HG03175 (cell line): ENCODE results near the gene GBA3.

ENCODE experiments used
- ATAC-seq: cut with Tn5 transposase; IDR thresholded peaks from one replicate; pipeline ENCODE4 v1.9.1; 2021; ENCODE audit warnings: mild to moderate bottlenecking, moderate library complexity; ENCODE audit not compliant: unreplicated experiment

Gene GBA3

DNA sequence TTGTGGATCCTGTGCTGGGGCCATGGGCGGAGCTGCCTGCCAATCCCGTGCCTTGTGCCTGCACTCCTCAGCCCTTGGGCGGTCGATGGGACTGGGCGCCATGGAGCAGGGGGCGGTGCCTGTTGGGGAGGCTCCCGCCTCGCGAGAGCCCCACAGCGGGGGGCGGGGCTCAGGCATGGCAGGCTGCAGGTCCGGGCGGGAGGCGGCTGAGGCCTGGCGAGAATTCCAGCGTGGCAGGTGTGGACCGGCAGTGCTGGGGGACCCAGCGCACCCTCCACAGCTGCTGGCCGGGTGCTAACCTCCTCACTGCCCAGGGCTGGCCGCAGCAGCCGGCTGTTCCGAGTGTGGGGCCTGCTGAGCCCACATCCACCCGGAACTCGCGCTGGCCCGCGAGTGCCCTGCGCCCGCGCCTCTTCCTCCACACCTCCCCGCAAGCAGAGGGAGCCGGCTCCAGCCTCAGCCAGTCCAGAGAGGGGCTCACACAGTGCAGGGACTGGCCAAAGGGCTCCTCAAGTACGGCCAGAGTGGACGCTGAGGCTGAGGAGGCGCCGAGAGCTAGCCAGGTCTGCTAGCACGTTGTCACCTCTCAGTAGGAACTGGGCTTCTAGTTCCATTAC is 85.9 kb downstream of the GBA3 start:
- no peak for ATAC-seq

DNA sequence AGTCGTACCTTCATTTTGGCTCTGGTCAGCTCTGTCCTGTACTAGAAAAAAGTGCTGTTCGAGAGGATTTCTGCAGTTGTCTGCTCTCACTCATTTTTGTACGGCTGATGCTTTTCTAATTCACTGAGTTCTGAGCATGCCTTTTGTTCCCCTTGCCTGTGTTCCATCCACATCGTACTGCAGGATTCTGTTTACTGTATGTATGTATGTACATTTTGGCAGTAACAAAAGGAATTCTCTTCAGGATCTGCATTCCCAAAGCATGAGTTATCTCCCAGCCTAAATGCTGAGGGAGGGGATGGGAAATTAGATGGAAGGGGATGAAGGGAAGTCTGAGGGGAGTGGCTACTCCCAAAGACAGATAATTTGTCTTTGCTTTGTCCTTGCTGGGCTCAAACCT is 87.6 kb downstream of the GBA3 start:
- no peak for ATAC-seq

DNA sequence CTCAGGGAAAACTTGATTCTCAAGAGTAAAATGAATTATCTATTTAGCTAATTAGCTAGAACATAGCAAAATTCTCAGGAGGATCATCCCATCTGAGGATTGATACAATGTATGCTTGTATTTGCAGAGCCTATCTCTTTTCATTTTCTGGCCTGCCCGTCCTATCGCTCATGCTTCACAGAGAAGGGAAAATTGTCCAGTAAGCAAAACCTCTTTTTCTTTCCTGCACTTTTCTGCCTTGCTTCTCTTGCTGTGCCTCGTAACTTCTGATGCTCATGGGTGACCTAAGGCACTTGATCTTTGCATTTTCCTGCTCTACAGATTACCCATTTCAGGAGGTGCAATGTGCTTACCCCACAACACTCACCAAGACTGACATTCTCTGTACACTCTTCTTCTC is 88.1 kb downstream of the GBA3 start:
- ATAC-seq, result no peak

DNA sequence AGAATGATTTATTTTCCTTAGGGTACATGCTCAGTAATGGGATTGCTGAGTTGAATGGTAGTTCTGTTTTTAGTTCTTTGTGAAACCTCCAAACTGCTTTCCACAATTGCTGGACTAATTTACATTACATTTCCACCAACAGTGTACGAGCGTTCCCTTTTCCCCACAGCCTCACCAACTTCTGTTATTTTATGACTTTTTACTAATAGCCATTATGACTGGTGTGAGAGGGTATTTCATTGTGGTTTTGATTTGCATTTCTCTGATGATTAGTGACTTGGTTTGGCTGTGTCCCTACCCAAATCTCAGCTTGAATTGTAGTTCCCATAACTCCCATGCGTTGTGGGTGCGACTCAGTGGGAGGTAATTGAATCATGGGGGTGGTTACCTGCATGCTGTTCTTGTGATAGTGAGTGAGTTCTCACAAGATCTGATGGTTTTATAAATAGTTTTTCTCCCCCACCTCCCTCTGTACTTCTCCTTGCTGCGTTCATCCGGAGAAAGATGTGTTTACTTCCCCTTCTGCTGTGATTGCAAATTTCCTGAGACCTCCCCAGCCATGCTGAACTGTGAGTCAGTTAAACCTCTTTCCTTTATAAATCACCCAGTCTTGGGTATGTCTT is 95.1 kb downstream of the GBA3 start:
- no peak for ATAC-seq

DNA sequence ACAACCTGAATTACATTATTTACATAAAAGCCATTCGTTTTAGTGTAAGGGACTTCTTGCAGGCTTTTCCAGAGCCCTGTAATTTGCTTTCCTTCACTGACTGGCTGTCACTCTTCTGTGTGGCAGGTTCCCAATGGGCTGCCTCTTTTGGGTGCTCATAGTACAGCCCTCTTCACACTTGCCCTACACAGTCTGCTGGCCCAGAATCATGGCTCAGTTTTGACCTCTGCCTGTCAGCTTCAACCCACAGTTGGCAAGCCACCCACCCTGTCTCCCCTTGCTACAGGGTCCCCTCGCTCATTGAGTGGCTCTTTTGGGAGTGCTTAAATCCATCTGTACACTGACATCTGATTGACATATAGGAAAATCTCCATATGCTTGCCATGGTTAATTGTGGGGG is 97.9 kb downstream of the GBA3 start:
- ATAC-seq, result no peak

DNA sequence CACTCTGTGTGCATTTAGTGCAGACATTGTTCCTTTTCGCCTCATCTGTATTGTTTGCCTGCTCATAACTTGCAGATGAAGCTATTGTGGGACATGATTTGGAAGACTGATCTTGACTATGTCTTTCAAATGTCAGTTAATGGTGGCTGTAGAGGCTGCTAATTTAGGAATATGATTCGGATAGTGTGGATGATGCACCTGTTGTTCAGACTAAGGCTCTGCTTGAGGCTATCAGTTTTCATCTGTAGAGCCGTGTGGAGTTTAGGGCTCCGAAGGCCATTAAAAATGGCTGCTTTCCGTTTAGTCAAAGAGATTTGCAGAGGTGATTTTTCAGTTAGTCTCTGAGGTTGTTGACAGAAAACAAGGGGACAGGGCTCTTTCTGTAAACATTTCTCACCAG is 102.0 kb downstream of the GBA3 start:
- no peak for ATAC-seq

DNA sequence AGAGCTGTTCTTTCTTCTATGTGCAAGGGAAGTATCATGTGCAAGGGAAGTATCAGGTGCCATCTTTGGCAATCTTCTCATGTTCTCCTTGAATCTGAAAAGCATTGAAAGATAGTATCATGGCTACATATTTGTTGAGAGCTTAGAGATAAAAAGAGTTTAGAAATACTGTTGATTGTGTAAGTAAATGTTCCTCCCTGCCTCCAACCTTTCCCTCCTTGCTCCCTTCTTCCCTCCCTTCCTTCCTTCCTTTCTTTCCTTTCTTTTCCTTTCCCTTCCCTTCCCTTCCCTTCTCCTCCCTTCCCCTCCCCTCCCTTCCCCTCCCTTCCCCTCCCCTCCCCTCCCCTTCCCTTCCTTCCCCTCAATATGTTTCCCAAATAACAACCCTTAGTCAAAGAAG is 108.7 kb downstream of the GBA3 start:
- ATAC-seq, result no peak

DNA sequence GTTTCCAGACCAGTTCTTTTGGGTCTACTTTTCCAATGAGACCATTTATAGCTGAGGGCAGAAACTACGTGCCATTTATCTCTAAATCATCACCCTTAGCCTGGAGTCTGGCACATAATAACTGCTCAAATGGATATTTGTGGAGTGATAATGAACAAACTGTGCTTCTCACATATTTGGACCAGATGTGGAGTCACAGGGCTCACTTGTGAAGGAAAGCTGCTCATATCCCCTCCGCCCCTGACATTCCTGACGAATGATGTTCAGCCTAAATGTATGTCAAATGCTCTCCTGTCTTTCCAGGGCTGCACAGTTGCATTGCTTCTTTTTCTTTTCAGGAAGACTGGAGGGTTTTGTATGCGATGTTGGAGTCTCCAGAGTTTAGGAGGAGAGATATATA is 110.1 kb downstream of the GBA3 start:
- ATAC-seq, result no peak

DNA sequence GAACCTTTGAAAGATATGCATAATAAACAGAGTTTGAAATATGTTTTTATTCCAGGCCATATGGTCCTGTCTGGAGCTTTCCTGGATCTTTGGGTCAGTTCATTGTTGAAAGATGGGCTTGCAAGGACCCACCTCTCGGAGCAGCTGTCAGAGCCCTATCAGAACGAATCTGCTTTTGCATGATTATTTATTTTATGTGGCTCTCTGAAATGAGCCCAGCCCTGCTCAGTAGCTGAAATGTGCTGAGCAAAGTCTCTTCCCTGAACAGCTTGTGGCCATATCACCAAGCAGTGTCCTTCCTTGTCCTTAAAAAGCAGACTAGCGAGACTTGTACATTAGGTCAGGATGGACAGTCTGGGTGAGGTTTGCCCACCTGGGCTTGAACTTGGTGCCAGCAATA is 110.8 kb downstream of the GBA3 start:
- no peak for ATAC-seq

DNA sequence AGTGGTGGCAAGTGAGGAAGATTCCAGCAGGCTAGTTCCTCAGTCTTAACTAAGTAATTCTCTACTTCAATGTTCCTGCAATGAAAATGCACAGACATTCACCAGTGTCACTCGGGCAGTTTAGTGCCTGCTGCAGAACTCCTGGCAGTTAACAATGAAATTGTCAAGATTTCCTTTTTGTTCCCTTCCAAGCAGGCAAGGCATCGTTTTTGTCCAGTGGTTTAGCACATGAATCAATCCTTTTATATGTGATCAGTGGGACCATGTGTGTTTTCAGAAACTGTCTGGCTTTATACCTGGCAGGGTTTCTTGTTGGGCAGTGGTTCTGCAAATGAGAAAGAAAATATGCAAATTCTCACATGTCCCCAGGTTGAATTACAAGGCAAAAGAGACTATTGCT is 122.2 kb downstream of the GBA3 start:
- no peak for ATAC-seq

DNA sequence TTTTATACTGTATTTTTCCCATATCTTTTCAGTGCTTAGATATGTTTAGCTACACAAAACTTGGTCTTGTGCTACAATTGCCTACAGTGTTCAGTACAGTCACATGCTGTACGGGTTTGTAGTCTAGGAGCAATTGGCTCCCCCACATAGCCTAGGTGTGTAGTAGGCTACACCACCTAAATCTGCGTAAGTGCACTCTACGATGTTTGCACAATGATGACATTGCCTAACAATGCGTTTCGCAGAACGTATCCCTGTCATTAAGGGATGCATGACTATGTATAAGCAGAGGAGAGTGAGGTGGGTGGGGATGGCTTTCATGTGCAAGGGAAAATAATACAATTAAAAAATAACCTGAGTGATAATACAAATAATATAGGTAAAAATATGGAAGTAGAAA is 131.4 kb downstream of the GBA3 start:
- ATAC-seq, result no peak

DNA sequence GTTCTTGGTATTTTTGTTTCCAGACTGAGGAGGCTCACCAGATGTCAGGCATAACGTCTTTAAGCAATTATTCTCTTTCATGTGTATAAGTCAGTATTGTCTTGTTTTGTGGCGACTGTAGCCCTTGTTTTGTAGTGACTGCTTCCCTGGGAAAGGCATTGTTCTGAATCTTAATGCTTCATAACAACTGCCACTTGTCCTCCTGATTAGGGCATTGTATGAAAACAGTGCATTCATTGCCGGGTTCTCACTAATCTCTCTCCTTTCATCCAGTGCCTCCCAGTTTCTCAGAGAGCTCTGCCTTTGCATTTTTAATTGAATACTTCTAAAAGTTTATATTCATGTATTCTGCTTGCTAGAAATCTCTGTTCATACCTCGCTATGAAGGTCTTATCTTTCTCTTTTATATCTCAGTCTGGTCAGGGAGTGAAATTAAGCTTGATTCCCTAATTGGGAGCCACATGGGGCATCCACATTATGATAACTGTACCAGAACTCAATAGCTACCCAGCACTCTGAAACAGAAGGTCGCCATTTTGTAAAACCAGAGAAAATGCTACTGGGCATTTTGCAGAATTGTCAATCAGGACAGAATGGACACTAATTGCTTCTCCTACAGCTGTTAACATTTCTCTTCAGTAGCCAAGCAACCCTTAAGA is 149.8 kb downstream of the GBA3 start:
- ATAC-seq, result no peak

DNA sequence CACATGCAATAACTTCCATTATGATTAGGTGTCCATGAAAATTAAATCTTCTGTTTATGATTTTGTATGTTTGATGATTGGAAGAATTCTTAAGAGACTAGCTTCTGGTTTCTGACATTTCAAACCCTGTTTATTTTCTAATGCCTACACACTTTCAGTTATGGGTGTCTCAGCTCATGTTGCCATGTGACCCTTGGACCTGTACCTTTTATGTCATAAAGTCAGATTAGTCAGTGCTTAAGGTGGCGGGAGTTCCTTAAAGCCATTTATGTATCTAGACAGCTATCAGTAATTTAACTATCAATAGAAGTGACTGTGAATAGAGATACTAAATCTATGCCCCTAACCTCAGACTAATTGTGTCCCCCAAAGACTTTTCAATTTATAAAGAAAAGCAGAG is 155.6 kb downstream of the GBA3 start:
- ATAC-seq, result no peak

DNA sequence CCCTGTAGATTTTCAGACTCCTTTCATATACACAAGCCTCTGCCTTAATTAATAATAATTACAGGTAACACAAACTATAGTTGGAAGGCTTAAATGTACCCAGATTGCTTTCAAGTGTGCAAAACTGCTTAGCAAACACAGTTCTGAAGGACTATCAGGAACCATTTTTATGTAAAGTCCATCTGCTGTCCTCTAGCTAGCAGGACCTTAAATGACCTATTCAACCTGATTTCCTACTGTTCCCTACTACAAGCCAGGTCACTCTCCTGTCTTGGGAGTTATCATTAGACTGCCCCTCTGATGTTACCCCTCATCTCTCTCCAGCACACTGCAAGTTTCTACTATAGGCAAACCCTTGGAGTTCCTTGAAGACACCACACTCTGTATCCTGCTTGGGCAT is 157.3 kb downstream of the GBA3 start:
- no peak for ATAC-seq

DNA sequence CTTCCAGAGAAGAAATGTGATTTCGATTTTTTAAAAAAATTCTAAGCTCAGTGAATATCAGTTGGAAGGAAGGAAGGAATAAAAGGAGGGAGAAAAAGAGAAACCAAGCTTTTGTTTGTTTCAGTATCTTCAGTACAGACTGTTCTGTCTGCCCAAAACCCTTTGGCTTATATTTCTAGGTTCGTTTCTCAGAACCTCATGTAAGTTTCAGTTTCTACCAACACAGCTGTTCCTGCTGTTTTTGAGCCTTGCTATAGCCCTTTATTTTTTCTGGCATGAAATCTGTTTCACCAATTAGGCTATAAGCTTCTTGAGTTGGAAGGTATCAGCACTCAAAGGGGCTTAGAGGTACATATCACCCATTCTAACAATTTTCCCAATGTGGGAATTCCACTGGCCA is 157.9 kb downstream of the GBA3 start:
- ATAC-seq, result no peak

DNA sequence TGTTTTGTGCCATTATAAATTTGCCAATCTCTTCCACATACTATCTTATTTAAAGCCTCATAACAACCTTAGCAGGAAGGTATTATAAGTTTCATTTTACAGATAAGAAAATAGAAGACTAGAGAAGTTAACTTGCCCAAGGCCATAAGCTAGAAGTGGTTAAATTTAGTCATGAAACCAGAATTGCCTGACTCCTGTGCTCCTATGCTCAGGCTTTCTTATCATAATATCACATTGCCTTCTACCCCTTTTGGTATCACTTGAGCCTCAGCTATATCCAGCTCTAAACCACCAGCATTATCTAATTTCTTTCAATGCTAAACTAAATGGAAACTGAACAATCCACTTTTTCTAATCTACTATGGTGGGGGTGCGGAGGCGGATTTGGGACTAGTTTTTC is 164.7 kb downstream of the GBA3 start:
- ATAC-seq, result no peak

DNA sequence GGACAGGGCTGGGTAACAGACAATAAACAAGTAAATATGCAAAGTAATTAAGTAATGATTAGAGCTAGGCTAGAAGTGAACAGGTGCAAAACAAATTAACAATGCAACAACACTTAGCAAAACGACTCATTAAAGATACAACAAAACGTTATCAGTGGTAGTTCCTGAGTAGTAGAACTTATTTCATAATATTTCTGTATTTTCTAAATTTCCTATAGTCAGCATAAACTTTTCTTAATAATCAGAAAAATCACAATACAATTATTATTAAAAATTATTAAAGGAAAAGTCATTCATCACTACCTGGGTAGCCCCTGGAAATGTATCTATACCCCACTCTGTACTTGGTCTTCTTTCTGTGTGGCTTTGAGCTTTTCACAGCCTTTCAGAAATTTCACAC is 166.6 kb downstream of the GBA3 start:
- no peak for ATAC-seq
